Pulmonary artery endothelial cell (primary cell): Measurements from ENCODE around the gene COP1. TPM values are rescaled to one million over a fixed set of nuclear protein-coding genes. Genes with fewer than 3 reads are reported as not detected.

Experiments
- DNase-seq: peaks from one replicate; pipeline ENCODE4 v3.0.0-alpha.2; 2011; ENCODE audit warnings: low read depth, low spot score
- total RNA-seq: library from RNA; depleted of rRNA; stranded (reverse); fragments of >200 nt; gene quantifications from 2 replicates; pipeline ENCODE4 v1.2.3, GENCODE V29; 2014

The COP1 gene
- total RNA-seq, 1 donor from 2014 or later: 62.0 TPM

DNA sequence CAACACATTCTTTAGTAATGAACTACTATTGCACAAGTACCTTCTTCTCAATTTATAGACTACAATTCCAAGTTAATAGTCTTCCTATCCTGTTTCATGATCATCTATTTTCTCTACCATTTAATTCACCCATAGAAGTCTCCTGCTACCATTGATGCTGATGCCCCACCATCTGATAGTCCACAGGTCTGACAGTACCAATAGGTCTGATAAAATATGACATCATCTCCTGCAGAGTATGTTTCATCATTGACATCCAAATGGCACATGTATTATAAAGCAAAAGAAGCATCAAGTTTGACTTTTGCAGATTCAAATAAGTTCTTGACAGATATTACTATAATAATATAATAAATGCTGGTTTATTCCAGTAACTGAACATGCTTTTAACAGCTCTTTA is 5.5 kb downstream of the COP1 start:
- no peak for DNase-seq

DNA sequence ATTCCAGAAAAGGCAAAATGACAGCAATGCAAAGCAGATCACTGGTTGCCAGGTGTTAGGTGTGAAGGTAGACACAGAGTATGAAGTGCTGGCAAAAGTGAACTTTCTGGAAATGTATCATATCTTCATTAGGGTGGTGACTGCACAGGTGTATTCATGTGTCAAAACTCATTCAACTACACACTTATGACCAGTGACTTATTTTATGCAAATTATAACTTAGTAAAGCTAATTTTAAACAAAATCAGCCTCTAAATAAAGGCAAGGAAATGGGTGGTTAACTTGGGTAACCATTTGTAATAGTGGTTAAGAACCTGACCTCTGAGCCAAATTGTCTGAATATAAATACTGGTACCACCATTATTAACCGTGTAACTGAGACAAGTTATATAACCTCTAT is 7.4 kb downstream of the COP1 start:
- DNase-seq: no peak

- no peak for DNase-seq
Observed at GRCh38 chr1:176198413-176198812, 8.7 kb downstream of the COP1 start.

GRCh38 chr1:176196728-176197127 is 10.4 kb downstream of the COP1 start:
- no peak for DNase-seq

GRCh38 chr1:176195547-176195946 is 11.5 kb downstream of the COP1 start:
- DNase-seq: no peak

- no peak for DNase-seq
Observed at GRCh38 chr1:176193663-176194062, 13.4 kb downstream of the COP1 start.

- DNase-seq: no peak
Observed at GRCh38 chr1:176193023-176193422, 14.1 kb downstream of the COP1 start.

- DNase-seq: no peak
Observed at GRCh38 chr1:176188604-176189003, 18.5 kb downstream of the COP1 start.

GRCh38 chr1:176187001-176187400 is 20.1 kb downstream of the COP1 start:
- DNase-seq: no peak

DNA sequence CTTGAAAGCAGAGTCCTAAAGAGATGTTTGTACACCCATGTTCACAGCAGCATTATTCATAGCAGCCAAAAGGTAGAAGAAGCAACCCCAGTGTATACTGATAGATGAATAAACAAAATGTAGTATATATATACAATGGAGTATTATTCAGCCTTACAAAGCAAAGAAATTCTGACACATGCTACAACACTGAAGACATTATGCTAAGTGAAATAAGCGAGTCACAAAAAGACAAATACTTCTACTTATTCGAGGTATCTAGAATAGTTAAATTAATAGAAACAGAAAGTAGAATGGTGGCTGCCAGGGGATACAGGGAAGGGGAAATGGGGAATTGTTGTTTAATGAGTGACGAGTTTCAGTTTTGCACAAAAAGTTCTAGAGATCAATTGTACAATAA is 23.5 kb downstream of the COP1 start:
- DNase-seq: no peak

- no peak for DNase-seq
Observed at GRCh38 chr1:176178316-176178715, 28.8 kb downstream of the COP1 start.

- no peak for DNase-seq
Observed at GRCh38 chr1:176177764-176178163, 29.3 kb downstream of the COP1 start.

DNA sequence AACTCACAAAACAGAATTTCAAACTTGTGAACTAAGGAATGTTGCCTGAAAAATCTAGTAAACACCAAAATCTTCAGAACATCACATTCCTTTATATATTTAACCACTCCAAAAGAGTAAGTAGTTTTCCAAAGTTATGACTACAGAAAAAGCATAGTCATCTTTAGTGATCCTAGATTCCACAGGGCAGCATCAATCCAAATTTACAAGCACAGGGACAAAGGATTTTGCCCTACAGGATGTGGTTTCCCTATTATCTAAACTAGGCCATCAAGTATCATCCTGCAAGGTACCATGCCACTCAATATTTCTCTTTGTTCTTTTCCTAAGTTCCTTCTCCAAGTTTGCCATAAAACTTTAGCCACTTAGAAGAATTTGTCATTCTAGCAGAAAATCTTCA is 33.0 kb downstream of the COP1 start:
- no peak for DNase-seq

DNA sequence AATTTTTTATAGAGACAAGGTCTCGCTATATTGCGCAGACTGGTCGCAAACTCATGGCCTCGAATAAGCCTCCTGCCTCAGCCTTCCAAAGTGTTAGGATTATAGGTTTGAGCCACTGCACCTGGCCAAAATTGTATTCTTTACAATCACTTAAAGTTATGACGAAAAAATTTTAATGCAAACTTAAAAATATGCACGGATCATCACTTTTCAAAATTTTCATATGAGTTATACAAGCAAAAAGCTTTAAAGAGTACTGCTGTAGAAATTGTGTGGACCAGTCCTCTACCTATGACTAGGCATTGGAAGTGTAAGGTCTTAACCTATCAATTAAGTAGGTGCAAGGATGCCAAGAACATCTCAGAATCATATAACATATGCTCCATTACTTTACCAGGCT is 34.9 kb downstream of the COP1 start:
- no peak for DNase-seq

DNA sequence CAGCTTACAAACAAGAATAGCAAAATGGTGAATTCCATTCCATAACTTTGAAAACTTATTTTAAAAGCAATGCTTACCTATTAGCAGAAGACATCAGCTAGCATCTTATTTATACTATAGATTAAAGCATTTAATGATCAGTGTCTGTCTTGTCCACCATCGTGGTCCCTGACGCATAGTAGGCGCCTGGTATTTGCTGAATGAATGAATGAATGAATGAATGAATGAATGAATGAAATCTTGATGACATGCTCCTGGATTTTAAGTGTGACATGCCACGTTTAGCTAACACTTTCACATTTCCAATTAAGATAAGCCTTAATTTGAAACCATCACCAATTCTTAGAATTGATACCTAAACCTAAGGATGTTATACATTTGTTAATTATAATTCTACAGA is 39.9 kb downstream of the COP1 start:
- no peak for DNase-seq

DNA sequence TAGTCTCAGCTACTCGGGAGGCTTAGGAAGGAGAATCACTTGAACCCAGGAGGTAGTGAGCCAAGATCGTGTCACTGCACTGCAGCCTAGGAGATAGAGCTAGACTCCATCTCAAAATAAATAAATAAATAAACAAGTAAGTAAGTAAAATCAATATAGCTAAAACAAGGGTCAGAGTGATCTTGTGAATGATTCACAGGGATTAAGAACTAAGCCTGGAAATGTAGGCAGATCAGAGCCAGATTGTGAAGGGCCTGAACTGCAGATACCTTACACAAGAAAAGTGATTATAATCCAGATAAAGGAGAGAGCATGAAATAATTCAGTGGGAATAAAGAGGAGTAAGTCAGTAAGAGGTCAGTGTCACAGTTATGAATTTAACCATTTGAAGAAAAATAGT is 41.5 kb downstream of the COP1 start:
- DNase-seq: no peak

DNA sequence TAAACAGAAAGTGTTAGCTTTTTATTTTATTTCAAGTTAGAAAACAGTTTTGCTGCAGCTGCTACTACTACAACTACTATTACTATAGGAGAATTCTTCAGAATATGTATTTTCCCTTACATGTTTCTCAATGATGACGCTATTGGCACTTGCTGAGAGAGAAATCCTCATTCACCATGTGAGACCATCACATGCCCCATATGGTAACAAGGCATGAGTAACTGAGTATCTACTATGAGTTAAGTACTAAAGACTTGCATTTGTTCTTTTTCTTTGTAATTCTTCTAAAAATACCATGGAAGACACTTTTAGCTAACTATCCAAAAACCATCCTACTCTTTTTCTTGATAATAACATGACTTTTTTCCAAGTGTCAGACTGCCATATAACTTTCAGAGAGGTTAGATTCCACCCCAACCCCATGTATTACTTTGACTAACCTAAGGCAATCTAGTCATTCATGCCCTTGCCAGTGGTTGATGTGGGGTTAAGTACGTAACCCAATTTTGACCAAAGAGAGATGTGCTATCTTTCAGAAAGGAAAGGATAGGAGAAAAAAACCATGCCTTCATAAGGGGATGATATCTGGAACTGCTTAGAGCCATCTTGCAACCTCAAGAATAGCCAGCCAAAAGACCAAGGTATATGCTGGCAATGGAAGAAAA is 42.9 kb downstream of the COP1 start:
- DNase-seq: no peak

DNA sequence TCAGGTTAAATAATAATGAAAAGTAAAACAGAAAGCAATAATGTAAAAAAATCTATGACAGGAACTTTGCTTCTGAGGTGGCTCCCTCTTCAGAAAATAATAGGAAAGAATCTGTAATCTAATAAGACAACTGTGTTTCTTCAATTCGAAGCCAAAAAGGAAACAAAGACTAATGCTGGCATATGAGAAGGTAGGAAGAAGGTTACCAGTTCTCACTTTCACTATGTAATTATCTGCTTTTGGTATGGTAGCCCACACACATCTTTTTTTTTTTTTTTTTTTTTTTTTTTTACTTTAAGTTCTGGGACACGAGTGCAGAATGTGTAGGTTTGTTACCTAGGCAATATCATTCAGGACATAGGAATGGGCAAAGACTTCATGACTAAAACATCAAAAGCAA is 47.1 kb downstream of the COP1 start:
- DNase-seq: no peak

- DNase-seq: no peak
Observed at GRCh38 chr1:176157995-176158394, 49.1 kb downstream of the COP1 start.

- DNase-seq: no peak
Observed at GRCh38 chr1:176149939-176150807, 56.9 kb downstream of the COP1 start.

DNA sequence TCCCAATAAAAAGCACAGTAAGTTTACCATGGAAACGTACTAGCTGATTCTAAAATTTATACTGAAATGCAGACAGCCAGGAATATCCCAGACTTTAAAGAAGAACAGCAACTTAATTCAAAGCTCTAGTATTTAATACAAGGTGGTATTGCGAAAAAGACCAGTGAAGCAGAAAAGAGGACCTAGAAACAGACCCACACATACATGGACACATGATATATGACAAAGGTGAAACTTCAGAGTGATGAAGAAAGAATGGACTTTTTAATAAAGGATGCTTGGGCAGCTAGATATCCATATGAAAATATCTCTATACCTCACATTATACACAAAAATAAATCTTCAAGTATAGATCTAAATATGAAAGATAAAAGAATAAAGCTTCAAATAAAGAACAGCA is 62.6 kb downstream of the COP1 start:
- no peak for DNase-seq

DNA sequence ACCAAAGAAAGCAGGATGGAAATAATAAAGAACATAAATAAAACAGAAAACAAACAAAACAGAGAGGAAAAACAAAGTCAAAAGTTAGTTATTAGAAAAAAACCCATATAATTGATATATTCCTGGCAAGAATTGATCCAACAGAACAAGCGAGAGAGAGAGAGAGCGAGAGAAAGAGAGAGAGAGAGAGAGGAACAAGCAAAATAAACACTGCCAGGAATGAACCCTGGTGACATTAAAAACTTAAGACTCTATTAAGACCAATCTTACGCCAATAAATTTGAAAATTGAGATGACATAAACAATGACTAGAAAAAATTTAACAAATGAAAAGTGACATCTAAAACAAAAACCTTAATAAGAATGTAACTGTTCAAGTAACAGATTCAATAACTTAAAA is 64.1 kb downstream of the COP1 start:
- no peak for DNase-seq

- no peak for DNase-seq
Observed at GRCh38 chr1:176141449-176141848, 65.6 kb downstream of the COP1 start.
